Kidney epithelial cell (primary cell): ENCODE measurements around the gene CD1E. TPM values are rescaled to one million over a fixed set of nuclear protein-coding genes. Genes with fewer than 3 reads are reported as not detected.
"Not testable (repeated sequence)": the region's sequence is repeated elsewhere in the genome, so short reads cannot be mapped to it uniquely, and the experiment has no call there.

Experiments used
- DNase-seq: peaks from one replicate; pipeline ENCODE4 v3.0.0-alpha.2; 2010; ENCODE audit warnings: low read depth
- H3K27me3 ChIP-seq: 2 replicates; pipeline ENCODE4 v1.6.0; 2011; ENCODE audit warnings: low read length; ENCODE audit not compliant: control insufficient read depth, insufficient read depth
- H3K36me3 ChIP-seq: 2 replicates; pipeline ENCODE4 v1.5.1; 2011; ENCODE audit warnings: low read length; ENCODE audit not compliant: control insufficient read depth, insufficient read depth
- H3K4me3 ChIP-seq: 2 replicates; pipeline ENCODE4 v1.5.1; 2011; ENCODE audit warnings: low read depth, mild to moderate bottlenecking, control low read depth, low read length
- total RNA-seq: library from RNA; depleted of rRNA; stranded (reverse); fragments of >200 nt; gene quantifications from 2 replicates; pipeline ENCODE4 v1.2.3, GENCODE V29; 2015
- TF ChIP-seq, protein P1 (sequence below): IDR thresholded peaks from 2 replicates; pipeline ENCODE4 v1.5.1; 2011; ENCODE audit warnings: mild to moderate bottlenecking, moderate library complexity, low read length, control low read depth, inconsistent platforms; ENCODE audit not compliant: insufficient read depth, poor library complexity, severe bottlenecking

CD1E gene
- total RNA-seq, 1 donor from 2014 or later = not detected

DNA sequence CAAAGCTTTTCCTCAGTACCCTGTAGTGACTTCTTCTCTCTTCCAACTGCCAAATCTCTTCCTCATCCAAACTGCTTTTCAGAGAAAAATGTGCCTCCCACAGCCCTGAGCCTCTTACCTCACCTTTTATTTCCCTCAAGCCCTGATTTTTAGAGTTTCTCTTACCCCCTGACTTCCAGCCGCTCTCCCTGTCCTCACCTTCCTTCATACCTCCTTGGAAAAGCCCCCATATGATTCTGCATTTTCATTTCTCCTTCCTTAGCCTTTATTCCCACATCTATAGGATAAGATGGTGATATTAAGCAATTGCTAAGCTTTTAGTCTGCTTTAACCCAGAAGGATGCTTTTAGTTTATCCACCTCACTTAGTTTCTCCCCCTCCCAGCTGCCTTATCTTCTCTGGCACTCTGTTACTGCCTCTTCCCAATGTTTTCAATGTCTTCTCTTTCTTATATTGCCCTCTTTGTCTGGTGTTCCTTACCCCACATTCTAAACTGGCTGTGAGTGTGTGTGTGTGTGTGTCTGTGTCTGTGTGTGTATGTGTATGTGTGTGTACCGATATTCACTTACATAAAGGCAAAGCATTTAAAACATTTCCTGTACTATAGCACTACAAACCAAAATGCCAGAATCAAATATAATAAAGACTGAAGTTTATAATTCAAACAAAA lies 22.1 kb upstream of the CD1E start, which contains the start of gene CD1B:
CD1B (minus strand) TSS at position 51 of the 670 bp plus-strand sequence. CDS start 108 bp downstream, outside the sequence.
- DNase-seq = no peak
- H3K27me3 ChIP-seq = no peaks in the 10 kb centered on the region
- TF ChIP-seq, protein P1, sequence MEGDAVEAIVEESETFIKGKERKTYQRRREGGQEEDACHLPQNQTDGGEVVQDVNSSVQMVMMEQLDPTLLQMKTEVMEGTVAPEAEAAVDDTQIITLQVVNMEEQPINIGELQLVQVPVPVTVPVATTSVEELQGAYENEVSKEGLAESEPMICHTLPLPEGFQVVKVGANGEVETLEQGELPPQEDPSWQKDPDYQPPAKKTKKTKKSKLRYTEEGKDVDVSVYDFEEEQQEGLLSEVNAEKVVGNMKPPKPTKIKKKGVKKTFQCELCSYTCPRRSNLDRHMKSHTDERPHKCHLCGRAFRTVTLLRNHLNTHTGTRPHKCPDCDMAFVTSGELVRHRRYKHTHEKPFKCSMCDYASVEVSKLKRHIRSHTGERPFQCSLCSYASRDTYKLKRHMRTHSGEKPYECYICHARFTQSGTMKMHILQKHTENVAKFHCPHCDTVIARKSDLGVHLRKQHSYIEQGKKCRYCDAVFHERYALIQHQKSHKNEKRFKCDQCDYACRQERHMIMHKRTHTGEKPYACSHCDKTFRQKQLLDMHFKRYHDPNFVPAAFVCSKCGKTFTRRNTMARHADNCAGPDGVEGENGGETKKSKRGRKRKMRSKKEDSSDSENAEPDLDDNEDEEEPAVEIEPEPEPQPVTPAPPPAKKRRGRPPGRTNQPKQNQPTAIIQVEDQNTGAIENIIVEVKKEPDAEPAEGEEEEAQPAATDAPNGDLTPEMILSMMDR = no peak
- H3K4me3 ChIP-seq = no peak within 1 kb of the TSS
- no peaks in the 10 kb centered on the region for H3K36me3 ChIP-seq

DNA sequence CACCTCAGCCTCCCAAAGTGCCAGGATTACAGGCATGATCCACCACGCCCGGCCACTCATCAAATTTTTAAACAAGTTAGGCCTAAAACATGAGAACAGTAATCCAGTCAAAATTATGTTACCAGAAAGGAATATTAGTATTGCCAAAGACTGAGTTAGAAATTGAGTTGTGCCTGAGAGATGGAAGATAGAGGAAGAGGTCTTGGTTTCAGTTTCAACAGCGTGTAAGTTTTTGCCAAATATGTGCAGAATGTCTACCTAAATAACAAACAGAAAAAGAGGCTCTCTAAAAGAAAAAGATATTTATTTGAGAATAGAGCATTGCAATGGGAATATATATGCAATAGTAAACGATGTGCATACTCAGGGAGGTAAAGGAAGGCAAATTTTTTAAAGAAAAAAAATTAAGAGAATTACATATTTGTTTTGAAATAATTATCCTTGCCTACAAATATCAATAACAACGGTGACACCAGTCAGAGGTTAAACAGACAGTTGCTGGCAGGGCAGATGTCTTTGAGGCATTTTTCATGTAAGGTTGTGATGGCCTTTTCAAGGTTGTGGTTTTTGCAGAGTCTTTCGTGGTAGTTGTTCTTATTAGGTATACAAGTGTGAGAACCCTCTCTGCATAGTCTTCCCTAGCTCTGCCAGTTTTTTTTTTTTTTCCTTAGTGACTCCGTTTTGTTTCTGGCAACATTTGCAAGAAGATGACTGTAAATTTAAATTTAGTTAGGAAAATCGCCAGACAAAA lies 20.1 kb upstream of the CD1E start:
- no peaks in the 10 kb centered on the region for H3K36me3 ChIP-seq
- no peak for DNase-seq
- H3K27me3 ChIP-seq = no peaks in the 10 kb centered on the region
- H3K4me3 ChIP-seq = no peak overlapping the region
- TF ChIP-seq, protein P1 = no peak

DNA sequence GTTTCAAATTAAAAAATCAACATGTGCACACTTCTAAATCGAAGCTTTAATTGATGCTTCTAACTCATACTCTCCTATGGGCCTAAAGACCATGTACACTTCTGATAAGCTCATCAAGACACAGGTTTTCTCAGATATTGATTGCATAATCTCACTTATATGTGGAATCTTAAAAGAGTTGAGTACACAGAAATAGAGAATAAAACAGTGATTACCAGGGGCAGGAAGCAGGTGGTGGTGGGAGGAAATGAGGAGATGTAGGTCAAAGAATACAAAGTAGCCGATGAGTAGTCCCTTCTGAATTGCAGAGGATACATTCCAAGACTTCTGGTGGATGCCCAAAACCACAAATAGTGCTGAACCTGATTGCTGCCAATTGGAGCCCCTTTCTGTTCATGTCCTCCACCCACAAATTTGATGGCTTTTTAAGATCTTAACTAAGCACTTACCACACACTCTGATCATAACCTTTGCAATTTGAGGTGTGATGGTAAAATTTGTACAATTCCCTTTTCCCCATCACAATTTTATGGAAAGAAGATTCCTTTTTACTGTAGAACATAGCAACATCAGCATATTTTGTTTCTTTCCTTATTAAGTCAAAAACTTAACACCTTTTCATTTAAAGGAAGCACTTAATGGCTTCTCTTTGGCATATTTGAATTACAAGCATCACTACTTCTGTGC lies 19.0 kb upstream of the CD1E start:
- H3K36me3 ChIP-seq = no peaks in the 10 kb centered on the region
- DNase-seq = no peak
- no peaks in the 10 kb centered on the region for H3K27me3 ChIP-seq
- TF ChIP-seq, protein P1 = no peak
- no peak overlapping the region for H3K4me3 ChIP-seq

DNA sequence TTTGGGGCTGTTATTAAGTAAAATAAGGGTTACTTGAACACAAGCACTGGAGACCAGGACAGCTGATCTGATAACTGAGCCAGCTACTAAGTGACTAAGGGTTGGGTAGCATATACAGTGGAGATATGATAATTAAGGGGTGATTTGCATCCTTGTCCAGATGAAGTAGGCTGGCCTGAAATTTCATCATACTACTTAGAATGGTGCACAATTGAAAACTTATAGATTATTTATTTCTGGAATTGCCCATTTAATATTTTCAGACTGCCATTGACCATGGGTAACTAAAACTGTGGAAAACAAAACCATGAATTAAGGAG lies 18.5 kb upstream of the CD1E start:
- TF ChIP-seq, protein P1 = no peak
- H3K4me3 ChIP-seq = no peak overlapping the region
- H3K36me3 ChIP-seq = no peaks in the 10 kb centered on the region
- no peaks in the 10 kb centered on the region for H3K27me3 ChIP-seq
- DNase-seq = no peak

DNA sequence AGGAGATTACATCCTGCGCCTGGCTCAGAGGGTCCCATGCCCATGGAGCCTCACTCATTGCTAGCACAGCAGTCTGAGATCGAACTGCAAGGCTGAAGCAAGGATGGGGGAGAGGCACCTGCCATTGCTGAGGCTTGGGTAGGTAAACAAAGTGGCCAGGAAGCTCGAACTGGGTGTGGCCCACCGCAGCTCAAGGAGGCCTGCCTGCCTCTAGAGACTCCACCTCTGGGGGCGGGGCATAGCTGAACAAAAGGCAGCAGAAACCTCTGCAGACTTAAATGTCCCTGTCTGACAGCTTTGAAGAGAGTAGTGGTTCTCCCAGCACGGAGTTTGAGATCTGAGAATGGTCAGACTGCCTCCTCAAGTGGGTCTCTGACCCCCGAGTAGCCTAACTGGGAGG lies 17.3 kb upstream of the CD1E start:
- DNase-seq, H3K36me3 ChIP-seq, H3K4me3 ChIP-seq, H3K27me3 ChIP-seq: not testable (repeated sequence)

DNA sequence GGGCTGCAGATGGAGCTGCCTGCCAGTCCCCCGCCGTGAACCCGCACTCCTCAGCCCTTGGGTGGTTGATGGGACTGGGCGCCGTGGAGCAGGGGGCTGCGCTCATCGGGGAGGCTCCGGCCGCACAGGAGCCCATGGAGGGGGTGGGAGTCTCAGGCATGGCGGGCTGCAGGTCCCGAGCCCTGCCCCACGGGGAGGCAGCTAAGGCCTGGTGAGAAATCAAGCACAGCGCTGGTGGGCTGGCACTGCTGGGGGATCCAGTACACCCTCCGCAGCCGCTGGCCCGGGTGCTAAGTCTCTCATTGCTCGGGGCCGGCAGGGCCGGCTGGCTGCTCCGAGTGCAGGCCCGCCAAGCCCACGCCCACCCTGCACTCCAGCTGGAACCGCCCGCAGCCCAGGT lies 4.7 kb upstream of the CD1E start:
- H3K36me3 ChIP-seq, H3K4me3 ChIP-seq, DNase-seq, H3K27me3 ChIP-seq: not testable (repeated sequence)
